Epithelial cell of esophagus (primary cell): ENCODE results near the gene RASGRP3.
"Not testable (repeated sequence)": the region's sequence is repeated elsewhere in the genome, so short reads cannot be mapped to it uniquely, and the experiment has no call there.

Experiments
- DNase-seq: peaks from one replicate; pipeline ENCODE4 v3.0.0; 2010; ENCODE audit warnings: low read depth
- H3K4me3 ChIP-seq: 2 replicates; pipeline ENCODE4 v1.5.1; 2011; ENCODE audit warnings: mild to moderate bottlenecking, low read length, control low read depth
- TF ChIP-seq, protein P1 (sequence below): IDR thresholded peaks from 2 replicates; pipeline ENCODE4 v1.5.1; 2011; ENCODE audit warnings: low read depth, mild to moderate bottlenecking, low read length, control low read depth, inconsistent platforms; ENCODE audit not compliant: insufficient read depth; ENCODE audit errors: missing control alignments

RASGRP3 gene

DNA sequence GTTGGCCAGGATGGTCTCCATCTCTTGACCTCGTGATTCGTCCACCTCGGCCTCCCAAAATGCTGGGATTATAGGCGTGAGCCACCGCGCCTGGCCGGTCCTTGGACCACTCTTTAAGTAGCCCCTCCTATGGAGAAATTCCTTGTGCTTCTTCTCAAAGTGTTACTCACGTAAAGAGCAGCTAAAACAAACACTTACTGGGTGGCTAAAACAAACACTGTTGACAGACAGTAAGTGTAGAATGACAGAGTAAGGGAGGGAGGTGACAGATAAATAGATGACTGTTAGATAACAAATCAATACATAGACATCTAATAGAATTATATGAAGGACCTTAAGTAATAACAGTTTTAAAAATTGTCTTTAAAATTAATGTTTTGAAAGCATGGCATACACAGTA, 40.9 kb upstream of the RASGRP3 start:
- TF ChIP-seq, protein P1, sequence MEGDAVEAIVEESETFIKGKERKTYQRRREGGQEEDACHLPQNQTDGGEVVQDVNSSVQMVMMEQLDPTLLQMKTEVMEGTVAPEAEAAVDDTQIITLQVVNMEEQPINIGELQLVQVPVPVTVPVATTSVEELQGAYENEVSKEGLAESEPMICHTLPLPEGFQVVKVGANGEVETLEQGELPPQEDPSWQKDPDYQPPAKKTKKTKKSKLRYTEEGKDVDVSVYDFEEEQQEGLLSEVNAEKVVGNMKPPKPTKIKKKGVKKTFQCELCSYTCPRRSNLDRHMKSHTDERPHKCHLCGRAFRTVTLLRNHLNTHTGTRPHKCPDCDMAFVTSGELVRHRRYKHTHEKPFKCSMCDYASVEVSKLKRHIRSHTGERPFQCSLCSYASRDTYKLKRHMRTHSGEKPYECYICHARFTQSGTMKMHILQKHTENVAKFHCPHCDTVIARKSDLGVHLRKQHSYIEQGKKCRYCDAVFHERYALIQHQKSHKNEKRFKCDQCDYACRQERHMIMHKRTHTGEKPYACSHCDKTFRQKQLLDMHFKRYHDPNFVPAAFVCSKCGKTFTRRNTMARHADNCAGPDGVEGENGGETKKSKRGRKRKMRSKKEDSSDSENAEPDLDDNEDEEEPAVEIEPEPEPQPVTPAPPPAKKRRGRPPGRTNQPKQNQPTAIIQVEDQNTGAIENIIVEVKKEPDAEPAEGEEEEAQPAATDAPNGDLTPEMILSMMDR, result no peak
- no peak overlapping the region for H3K4me3 ChIP-seq
- no peak for DNase-seq

- H3K4me3 ChIP-seq, result no peak overlapping the region
- DNase-seq, result no peak
- TF ChIP-seq, protein P1, result no peak
Measured at GRCh38 chr2:33436083-33436482, 40.4 kb upstream of the RASGRP3 start.

DNA sequence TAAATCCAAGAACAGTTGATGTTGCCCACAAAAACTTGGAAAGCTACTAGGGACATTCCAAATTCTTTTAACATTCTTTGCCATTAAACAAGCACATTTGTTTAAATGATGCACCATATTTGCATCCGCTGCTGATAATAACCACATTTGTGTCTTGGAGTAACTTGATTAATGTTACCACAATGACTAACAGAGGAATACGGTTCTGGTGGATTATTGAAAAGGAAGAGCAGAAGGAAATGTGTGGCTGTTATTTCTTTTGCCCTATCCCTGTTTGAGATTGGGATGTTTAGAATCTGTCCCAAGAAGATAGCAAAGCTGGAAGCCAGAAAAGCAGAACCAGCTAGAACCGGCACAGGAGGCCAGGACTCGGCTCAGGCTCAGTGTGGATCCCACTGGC, 39.2 kb upstream of the RASGRP3 start:
- H3K4me3 ChIP-seq, result no peak overlapping the region
- no peak for DNase-seq
- TF ChIP-seq, protein P1, result no peak

GRCh38 chr2:33437815-33438214, 38.6 kb upstream of the RASGRP3 start:
- TF ChIP-seq, protein P1, result no peak
- no peak overlapping the region for H3K4me3 ChIP-seq
- DNase-seq, result no peak

DNA sequence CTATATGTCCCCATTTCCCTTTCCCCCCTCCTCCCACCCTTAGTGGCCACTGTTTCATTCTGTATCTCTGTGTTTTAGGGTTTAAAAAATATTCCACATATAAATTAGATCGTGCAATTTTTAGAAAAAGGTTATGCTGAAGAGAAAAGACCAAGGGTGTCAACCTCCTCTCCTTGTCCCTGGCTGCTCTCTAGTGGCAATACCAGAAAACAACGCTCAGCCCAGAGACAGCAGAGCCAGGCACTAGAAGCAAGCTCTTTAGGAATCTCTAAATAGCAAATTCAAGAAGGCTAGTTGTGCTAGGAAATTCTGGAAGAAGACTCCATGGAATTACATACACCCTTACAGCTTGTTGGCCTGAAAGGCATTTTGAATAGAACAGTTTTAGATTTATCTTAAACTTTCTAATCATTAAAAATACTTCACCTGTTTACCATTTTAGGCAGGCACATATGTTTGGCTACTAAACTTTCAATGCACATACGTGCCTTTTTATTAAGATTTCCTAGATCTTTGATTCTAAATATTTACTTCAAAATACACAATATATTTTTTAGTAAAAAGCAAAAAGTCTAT, 35.1 kb upstream of the RASGRP3 start:
- DNase-seq, result peak; percentile 64
- H3K4me3 ChIP-seq, result no peak overlapping the region
- TF ChIP-seq, protein P1, result peak; percentile 83

DNA sequence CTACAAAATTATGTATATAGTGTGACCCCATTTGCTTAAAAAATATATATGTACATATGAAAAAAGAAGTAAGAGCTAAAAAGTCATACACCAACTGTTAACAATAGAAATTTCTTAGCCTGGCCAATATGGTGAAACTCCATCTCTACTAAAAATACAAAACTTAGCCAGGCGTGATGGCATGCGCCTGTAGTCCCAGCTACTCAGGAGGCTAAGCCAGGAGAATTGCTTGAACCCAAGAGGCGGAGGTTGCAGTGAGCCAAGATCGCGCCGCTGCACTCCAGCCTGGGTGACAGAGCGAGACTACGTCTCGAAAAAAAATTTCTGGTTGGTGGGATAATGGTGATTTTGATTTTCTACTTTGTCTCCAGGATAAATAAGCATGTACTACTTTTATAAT, 34.4 kb upstream of the RASGRP3 start:
- DNase-seq, H3K4me3 ChIP-seq: not testable (repeated sequence)

DNA sequence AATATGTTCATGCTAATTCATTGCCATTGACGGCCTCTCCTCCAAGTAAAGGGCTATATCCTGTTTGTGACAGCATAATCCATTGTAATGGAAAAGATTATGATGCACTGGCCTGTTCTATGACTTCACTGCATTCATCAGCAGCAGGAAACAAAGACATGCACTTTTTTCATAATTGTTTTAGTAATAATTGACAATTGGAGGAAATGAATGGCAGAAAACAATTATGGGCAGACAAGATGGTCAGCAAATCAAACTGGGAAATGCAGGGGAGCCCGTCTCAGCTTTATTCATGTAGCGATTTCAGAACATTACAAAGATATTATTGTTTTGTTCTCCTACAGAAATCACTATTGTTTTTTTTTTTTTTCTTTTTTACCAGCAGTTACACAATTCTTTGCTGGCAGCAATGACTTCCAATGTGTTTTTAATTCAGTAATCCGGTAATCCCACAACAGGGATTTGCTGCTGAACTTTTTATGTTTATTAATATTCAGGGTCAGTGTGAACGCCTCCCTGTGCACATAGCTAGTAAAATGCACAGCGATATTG, 33.8 kb upstream of the RASGRP3 start:
- TF ChIP-seq, protein P1, result no peak
- no peak overlapping the region for H3K4me3 ChIP-seq
- DNase-seq, result no peak
